NCI-H2107 treated with DMSO at 0.1 percent for 48 hours (cell line): ENCODE data around the gene EDIL3.

ENCODE experiments used
- DNase-seq: peaks from one replicate; lab custom pipeline; 2025; ENCODE audit not compliant: unreplicated experiment; lab: John Stamatoyannopoulos, UW

EDIL3 gene, protein sequence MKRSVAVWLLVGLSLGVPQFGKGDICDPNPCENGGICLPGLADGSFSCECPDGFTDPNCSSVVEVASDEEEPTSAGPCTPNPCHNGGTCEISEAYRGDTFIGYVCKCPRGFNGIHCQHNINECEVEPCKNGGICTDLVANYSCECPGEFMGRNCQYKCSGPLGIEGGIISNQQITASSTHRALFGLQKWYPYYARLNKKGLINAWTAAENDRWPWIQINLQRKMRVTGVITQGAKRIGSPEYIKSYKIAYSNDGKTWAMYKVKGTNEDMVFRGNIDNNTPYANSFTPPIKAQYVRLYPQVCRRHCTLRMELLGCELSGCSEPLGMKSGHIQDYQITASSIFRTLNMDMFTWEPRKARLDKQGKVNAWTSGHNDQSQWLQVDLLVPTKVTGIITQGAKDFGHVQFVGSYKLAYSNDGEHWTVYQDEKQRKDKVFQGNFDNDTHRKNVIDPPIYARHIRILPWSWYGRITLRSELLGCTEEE

DNA sequence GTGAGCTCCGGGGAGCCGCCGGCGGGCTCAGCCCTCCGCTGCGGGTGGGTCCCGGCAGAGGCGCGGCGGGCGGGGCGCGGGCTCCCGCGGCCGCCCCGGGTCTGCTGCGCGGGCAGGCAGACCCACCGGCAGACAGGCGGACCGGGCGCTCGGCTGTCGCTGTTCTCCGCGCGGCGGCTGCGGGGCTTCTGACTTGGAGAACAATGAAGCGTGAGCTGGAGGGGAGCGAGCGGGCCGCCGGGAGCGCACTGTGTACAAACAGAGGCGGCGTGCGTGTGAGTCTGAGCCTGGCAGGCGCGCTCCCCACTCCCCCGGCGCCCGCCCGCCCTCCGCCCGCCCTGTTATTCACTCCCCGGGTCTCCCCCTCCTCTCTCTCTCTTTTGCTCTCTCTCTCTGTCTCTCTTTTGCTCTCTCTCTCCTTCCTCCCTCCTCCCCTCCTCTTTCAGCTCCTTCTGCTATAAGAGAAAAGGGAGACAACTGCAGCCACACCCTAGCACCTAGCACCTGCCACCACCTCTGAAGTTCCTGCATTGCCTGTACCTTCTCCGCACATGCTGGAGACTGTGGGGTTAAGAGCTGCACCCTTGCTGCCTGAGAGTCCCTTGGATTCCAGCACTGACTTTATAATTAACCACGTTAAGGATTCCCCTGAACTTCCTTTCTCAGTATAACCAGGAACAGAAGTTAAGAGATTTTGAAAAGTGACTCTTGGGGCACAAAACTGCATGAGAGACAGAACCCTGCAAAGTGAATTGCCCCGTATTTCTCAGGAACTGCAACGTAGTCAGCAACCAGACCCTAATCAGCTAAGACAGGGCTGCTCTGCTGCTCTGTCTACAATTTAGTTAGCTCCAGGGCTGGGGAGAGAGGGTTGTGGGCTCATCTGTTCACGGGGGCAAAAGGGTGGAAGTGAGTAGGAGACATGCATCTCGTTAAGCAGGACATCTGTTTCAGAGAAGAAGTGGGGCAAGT is at the start of gene EDIL3:
Gene EDIL3 (minus strand): TSS at position 277 of the 972 bp plus-strand sequence. CDS start 506 bp downstream, outside the sequence.
- no peak for DNase-seq

DNA sequence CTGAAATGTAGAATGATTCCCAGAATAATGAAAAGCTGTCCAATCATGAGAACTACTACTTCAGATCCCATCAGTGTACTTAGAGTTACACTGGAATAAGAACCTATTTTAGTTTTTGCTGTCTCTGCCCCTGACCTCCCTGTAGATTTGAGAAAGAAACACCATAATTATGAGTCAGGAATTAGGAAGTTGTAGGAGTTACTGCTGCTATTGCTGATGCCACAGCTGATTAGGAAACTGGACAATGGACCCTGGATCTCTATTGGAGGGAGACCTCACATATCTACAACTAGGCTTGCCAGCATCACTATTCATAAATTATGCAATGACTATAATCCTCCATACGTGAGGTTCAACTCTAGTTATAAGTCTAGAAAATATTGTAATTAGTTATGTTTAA is 48.8 kb upstream of the EDIL3 start:
- no peak for DNase-seq

DNA sequence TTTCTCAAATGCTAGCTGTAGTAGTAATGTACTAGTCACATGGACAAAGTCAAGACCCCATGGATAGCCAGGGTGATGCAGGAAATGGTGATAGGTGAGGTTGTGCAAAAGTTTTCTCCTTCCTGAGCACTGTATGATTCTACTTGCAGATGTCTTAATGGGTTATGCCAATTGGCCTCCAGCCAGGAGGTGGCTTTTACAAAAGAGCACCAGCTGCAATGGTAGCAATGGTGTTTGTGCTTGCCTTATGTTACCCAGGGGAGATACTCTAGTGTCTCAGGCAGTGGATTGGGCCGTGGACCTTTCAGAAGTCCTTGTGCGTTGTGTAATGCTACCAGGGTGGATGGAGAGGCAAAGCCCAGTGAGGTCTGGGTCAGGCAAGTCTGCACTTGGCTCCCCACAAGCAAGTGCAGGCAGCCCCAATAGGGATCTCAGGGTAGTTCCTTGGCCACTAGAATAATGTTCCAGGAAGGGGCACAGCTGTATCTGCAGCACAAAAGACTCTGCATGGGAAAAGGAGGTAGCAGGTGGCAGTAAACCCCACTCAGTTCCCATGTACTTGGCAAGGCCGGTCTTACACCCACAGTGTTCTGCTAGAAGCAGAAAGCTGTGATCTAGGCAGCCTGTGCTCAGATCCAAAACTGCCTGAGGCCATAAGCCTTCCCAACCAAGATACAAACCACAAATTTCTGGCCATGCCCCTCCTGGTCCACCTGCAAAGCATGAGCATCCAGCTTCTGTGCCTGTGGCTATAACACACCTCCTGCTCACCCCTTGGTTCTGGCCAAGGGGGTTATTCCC is 46.4 kb upstream of the EDIL3 start:
- no peak for DNase-seq

DNA sequence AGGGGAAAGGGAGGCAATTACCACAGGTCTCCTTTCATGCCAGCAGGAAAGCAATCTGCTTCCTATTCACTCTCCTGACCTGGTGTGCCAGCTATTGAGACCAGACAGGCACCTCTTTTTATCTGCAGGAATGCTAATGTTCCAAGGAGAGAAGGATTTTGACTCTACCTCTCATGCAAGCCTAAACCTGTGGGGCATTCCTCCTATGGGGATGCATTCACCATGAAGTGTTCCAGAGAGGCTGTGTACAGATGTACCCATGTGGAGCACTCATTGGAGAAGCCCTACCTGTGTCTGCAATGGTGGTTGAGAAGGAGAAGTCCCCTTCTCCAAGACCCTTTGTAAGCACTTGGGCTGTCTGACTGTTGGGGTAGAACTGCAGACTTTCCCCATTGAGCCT is 45.4 kb upstream of the EDIL3 start:
- no peak for DNase-seq

DNA sequence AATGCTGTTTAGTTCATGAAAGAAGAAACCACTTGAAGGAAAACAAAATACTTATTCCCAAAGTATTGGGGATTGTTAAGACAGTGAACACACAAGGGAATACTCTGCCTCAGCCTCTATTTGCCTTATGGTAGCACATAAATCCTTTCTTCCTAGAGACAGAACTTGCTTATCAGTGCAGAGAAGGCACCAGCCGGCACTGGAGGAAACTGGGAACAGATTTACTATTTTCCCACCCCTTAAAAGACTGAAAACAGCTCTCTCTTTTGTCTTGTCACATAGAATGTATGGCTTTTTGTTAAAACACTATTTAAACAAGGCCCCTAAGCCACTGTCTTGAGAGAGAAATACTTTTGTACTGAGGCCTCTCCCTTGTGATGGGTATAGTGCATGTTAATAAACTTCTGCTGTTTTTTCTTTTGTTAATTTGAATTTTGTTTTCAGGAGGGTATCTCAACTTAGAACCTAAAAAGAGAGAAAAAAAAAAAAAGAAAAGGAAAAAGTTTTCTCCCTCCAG is 40.7 kb upstream of the EDIL3 start:
- no peak for DNase-seq

DNA sequence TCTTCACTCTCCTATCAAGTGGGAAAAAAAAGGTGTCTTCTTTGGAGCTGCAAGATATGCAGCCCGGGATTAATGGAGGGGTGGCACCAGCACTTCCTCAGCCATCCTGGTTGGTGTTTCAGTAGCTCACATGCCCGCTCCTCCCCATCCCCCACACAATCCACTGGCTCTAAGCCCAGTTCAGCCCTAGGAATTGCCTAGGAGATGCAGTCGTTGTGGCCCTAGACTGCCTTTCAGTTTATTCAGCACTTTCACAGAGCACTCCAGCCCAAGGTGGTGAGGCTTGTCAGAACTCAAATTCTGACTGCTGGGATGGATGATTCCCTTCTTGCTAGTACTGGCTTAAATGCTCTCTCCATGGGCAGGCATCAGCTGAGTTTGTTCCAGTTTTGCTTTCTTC is 35.1 kb upstream of the EDIL3 start:
- no peak for DNase-seq

DNA sequence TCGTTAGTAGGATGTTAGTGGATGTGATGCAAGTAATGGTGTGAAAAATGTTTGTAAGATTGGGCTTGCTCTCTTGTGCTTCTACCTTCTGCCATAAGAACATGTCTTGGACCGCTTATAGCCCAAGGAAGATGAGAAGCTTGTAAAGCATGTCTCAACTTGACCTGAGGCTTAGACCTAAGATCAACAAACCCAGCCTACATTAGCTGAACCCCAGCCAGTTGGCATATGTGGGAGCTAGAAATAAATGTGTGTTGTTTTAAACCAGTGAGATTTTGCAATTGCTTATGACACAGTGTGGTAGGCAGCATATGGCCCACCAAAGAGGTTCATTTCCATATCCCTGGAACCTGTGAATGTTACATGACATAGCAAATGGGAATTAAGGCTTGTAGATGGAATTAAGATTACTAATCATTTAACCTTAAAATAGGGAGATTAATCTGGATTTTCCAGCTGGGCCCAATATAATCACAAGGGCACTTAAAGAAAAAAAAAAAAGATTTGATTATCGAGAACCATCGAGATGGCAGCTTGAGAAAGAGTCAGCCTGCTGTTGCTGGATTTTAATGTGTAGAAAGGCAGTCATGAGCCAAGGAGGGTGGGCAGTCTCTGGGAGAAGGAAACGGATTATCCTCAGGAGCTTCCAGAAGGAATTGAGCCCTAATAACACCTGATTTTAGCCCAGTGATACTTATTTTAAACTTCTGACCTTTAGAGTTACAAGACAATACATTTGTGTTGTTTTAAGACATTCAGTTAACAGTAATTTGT is 27.3 kb upstream of the EDIL3 start:
- no peak for DNase-seq

DNA sequence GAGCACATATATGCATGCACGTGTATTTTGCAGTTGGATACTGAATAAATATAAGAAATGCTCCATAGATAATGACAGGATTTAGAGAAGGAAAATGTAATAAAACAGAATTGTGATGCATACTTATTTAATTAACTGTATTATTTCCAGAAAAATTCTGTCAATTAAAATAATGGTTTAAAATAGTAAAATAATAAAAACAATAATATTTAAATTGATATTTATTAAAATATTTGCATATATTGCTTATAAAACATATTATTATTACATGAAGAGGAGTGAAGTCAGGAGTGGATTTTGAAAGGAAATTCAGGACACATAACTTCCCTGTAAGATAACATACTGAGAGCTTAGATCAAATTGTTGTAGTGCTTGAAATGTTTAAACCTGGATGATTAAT is 21.4 kb upstream of the EDIL3 start:
- no peak for DNase-seq

DNA sequence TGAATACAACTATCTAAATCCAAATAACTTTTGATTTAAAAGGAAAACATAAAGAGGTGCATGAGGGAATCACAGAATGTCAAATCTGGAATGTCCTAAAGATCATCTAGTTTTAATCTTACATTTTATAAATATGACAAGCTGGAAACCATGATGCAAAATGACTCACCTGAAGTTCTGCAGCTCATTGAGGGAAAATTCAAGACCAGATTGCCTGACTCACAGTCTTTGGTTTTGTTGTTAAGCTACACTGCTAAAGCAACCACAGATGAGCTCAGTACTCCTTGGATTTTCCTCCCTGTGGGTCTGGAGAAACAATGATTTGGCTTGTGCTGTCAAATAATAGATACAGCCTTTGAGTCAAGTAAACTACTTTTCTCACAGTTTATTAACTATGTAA is 19.1 kb upstream of the EDIL3 start:
- DNase-seq, result no peak

DNA sequence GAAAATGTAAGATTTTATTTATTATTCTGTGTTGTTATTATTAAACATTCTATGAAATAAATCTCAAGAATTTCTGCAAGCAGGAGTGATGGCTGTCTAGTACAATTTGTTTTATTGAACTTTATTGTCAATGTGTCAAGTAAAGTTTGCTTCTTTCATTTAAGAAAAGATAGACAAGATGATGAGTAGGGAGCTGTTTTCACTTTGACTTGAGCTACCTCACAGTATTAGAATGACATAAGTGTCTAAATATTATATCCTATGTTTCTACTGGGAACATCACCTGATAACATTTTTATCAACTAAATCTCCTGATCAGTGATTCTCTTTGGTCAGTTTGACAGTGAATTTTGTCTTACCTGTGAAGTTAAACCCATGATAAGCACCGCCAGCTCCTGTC is 12.7 kb upstream of the EDIL3 start:
- DNase-seq, result no peak

DNA sequence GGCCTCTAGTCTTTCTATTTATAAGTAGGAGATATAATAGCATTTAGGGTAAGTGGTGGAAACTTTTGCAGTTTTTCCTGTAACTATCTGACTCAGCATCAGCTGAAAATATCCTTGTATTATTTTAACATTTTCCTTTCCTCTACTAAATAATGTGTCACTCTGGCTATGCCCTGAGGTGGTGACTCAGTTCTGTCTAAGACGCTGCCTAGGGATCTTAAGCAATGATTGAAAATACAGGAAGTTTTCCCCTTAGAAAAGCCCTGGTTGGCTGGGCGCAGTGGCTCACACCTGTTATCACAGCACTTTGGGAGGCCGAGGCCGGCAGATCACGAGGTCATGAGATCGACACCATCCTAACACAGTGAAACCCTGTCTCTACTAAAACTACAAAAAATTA is 9.3 kb upstream of the EDIL3 start:
- DNase-seq, result no peak

DNA sequence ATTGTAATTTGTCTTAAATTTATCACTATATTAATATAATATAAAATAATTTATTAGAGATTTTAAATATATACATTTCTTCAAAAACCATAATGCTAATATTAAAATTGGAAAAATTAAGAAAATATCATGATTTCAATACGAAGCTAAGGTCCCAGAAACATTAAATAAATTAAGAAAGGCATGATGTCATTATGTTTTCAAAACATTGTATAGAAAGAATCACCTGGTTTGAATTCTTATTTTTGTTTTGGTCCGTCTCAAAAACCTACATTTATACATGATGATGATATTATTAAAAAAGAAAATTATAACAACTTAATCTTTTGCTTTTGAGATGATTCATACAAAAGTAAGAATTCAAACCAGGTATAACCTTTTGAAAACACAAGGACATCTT is 8.2 kb upstream of the EDIL3 start:
- no peak for DNase-seq

DNA sequence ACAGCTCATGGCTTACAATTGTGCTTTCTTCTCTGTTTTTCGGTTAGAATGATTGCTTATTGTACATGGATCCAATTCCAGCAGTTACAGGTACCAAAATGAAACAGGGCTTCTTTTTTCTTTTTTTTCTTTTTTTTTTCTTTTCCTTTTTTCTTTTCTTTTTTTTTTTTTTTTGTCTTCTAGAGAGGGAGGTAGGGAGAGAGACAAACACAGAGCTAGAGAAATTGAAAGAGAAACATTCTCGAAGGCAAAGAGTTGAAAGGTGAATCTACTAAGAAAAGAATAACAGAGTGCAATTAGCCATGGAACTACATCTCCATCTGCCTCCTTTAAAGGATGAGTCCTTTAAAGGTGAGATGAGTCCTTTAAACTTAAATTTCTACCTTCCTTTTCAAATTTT is 1.0 kb upstream of the EDIL3 start:
- no peak for DNase-seq

DNA sequence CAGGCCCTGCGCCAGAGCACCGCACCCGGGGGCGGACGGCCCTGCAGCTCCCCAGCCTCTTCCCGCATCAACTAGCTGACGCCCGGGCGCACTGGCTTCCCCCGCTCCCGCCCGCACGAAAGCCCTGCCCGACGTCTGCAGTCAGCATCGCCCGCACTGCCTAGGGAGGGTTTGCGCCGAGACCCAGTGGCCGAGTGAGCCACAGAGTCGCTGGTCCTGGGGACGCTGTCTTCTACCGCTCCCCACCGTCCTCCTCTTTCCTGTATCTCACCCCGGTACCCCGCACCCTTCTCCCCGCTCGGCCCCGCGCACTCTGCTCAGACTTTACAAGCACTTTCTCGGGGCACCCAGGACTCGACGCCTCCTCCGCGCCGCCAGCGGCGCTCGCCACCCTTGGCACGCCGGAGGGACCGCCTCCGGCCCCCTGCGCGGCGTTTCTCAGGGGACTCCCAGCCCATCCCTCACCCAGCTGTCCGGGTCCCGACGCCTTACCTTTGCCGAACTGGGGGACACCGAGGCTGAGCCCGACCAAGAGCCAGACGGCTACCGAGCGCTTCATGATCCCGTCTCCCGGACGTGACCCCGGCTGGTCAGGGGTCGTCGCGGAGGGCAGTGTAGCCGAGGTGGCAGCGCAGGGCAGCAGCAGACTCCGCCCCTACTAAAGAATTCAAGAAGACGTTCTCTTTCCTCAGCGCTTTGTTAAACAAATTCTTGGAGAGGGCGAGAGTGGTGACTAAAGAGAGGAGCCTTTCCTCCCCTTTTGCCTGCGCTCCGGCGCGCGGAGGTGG is 670 bp downstream of the EDIL3 start:
- no peak for DNase-seq

DNA sequence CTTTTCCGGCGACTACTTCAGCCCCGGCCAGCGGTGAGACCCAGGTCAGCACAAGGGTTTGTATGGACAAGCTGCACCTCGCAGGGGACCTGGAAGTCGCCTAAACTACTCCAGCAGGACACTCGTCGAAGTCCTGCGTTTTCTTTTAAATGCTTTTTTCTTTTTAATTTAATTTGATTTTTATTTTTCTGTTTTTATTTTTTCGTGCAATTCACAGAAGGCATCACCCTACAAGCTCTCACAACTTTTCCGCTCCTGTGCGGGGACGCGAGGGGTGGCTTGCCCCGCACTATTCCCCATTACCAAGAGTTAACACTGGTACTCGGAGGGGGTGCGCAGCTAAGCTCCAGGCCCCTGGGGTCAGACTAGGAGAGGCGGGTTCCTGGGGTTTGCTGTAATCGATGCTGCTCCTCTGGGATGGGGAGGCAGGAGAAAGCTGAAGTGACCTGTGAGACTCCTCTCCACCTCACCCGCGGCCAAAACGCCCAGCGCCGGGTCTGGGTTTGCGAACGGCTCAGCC is 1.3 kb downstream of the EDIL3 start:
- no peak for DNase-seq

DNA sequence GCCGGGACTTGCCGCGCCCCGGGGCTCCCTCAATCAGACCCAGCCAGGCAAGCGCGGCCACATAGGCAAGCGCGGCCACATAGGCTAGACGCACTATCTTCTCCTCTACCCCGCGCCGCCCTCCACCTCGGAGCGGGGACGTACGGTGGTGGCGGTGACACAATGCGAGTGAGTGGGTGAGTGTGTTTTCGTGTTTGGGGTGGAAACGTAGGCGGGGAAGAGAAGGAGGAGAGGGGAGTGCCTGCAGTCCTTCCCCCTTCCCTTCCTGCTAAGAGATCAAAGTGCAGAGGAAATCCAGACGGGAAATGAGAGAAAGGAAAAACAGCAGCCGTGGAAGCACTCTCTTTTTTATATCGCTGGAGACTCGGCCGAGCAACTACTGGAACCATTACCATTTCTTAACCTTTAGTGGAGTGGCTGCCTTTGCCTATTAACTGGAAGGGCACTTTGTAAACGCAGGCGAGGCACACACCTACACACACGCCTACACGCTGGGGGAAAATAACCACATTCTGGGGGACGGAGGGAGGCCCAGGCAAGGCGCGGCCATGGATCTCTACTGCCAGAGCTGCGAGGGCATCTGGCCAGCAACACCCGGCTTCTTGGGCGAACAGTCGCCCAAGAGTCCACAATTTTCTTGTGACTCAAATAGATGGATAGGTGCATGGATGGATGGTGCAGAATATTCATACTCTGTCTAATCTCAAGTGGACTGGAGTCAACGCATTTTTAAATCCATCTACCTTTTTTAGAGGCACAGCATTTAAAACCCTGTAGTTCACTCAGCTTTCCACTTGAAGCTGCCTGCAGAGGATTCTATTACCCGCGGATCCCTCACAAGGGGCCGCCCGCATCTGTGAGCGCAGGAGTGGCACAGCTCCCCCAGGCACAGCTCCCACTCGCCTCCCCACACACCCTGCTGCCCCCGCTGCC is 2.1 kb downstream of the EDIL3 start:
- DNase-seq, result no peak

DNA sequence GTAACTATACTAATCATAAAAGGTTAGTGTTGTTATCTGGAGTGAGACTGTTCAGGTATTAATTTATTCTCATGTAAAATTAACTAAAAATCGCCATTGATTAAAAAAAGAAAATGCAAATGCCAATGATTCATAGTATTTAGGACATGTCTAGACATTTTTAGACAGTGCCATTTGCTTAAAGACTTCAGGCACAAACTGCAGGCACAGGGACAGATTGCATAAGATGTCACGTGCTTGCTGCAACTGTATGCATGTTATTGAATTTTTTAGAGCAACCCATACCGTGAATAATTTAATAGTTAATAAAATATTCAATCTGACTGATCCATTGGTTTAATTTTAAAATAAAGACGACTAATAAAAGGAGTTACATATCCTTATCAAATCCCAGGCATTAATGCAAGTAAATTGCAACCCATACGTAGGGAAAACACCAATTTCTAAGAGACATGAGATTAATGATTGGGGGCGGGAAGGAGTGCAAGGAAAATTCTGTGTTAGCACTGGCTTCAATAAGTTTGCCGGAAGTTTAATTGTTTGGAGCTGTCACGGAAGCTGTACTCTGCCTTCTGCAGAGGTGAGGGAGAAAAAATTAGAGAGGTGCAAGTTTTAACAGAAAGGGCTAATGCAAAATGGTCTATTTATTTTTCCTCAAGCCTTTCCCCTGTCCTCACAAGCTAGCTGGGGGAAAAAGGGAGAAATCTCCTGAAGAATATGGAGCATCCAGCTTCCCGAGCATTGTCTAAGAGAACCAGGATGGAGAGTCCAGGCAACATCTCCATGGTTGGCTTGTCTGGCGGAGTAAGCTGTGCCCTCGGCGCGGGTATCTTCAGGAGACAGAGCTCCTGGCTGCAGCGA is 2.9 kb downstream of the EDIL3 start:
- no peak for DNase-seq
